Right ventricle myocardium inferior (tissue), 1 donor: ENCODE data around the gene DBI. TPM values are rescaled to one million over a fixed set of nuclear protein-coding genes. Genes with fewer than 3 reads are reported as not detected.

Source experiments
- ATAC-seq: fragments of 200-7000 bp; cut with Tn5 transposase; one replicate; pipeline ENCODE4 v1.9.1; 2020; ENCODE audit warnings: mild to moderate bottlenecking, moderate library complexity
- DNase-seq: peaks from one replicate; pipeline ENCODE4 v3.0.0; 2021; ENCODE audit errors: missing footprints
- intact Hi-C: fragments of 100-400 bp; cut with DNase I; formaldehyde crosslinking; loops from one replicate; pipeline ENCODE4 v1.11.0; 2022
- long read RNA-seq: library from polyadenylated mRNA; unstranded; transcript quantifications from one replicate; pipeline ENCODE4 v2.0.0, GENCODE V29; 2021
- total RNA-seq: library from RNA; stranded (reverse); fragmentation: NEBNext Ultra II Directional; extraction: Animal tissue kit (Norgen Biotek cat#: 25700); gene quantifications from one replicate; pipeline ENCODE4 v1.2.1, GENCODE V29; 2021
- donor health status: DM: no; HTN: yes; CAD: no; lungs with severe emphysema.

The DBI gene
- total RNA-seq: 299 TPM
- long read RNA-seq, transcript DBI-202 (4 exons, 637 nt): major isoform, 115 of 116 reads
- long read RNA-seq, partial matches to known transcripts: 0 of 116 reads
- long read RNA-seq, other reads (novel, unspliced or antisense): 0 of 116 reads

DNA sequence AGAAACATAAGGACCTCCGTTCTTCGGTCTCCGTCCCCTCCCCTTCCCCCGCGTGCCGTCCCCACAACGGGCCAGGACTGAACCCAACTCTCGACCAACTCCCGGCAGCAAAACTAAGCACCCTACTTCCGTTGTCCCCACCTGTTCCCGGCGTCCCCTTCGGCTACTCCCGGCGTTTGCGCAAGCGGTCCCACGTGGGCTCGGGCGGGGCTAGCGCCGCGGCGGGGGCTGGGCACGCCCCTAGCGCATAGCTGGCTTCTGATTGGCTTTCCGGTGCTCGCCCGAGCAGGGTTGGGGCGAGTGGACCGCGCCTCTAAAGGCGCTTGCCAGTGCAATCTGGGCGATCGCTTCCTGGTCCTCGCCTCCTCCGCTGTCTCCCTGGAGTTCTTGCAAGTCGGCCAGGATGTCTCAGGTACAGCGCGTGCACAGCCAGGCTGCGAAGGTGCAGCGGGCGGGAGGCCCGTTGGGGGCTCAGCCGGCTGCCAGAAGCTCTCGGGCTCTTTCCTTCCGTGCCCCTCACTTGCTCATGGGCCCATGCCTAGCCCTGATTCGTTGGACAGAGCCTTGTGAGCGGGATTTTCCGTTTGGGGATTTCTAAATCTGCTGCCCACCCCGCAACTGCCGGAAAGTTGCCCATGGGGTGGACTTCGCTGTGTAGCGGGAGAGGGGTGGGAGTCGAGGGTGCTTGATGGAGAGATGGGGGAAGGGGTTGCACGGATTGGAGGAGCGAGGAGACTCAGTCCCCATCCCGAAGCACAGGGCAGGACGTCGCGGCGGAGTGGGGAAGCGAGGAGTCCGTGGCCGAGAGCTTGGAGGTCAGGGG lies at the start of gene DBI, which contains the start of gene C2orf76:
Gene DBI (plus strand): TSS at position 329 of the 823 bp plus-strand sequence. CDS start 75 bp downstream, at position 404.
Gene C2orf76 (minus strand): TSS at position 186 of the 823 bp plus-strand sequence. CDS start 26,875 bp downstream, outside the sequence.
- ATAC-seq: peak; percentile 98
- intact Hi-C loops: loop anchor here (1.0 to 10.0 kb wide), 3 partner anchors 20 to 52 kb away; no protein-coding TSS in a partner anchor
- peak; percentile 97 for DNase-seq

DNA sequence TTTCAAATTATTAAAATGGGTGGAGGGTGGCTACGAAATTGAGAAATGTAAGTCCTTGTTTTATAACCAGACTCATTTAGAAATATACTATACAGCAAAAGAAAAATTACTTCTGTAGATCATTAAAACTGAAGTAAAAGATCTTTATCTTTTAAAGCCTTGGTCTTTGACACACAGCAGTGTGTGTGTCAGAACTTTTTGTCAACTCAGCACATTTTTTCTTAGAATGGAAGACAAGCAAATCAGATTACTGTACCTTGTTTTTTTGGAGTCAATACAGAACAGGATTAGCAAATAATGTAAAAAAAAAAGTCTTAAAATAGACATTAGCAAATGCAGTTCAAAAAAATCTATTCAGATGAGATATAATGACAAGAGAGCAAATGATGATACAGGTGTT lies 49.2 kb upstream of the DBI start:
- ATAC-seq: no peak
- DNase-seq: no peak
- intact Hi-C loops: loop anchor here (10.0 kb wide), 1 partner anchor 47 kb away; the partner anchor contains the start of genes C2orf76 and DBI

GRCh38 chr2:119319593-119319992 lies 47.2 kb upstream of the DBI start:
- intact Hi-C loops: loop anchor here (10.0 kb wide), 1 partner anchor 45 kb away; the partner anchor contains the start of genes C2orf76 and DBI
- ATAC-seq: peak; percentile 62

GRCh38 chr2:119323459-119323858 lies 43.3 kb upstream of the DBI start:
- DNase-seq: no peak
- no peak for ATAC-seq
- intact Hi-C loops: no loop called here

More at GRCh38 chr2:119319593-119319992, 47.2 kb upstream of the DBI start:
- DNase-seq: no peak

- intact Hi-C loops: no loop called here
- ATAC-seq: no peak
- DNase-seq: no peak
Observed at GRCh38 chr2:119324685-119325270, 42.0 kb upstream of the DBI start.

DNA sequence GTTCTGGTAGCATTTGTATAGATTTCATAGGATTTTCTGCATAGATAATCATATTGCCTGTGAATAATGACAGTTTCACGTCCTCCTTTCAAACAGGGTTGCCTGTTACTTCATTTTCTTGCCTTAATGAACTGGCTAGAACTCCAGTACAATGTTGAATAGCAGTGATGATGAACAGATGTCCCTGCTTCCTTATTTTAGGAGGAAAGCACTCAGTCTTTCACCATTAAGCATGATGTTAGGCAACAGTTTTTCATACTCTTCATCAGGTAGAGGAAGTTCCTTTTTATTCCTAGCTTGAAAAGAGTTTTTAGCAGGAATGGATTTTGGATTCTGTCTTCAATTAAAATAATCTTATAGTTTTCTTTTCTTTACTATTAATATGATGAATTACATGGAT lies 39.8 kb upstream of the DBI start:
- DNase-seq (no peak), ATAC-seq (no peak)
- intact Hi-C loops: no loop called here

DNA sequence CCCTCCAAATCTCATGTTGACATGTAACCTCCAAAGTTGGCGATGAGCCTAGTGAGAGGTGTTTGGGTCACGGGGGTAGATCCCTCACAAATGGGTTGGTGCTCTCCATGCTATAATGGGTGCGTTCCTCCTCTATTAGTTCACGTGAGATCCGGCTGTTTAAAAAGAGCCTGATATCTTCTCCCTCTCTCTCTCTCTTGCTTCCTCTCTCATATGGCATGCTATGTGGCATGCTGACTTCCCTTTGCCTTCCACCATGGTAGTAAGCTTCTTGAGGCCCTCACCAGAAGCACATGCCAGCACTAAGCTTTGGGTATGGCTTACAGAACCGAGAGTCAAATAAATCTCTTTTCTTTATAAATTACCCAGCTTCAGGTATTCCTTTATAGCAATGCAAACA lies 39.3 kb upstream of the DBI start:
- ATAC-seq: no peak
- no peak for DNase-seq
- intact Hi-C loops: no loop called here

DNA sequence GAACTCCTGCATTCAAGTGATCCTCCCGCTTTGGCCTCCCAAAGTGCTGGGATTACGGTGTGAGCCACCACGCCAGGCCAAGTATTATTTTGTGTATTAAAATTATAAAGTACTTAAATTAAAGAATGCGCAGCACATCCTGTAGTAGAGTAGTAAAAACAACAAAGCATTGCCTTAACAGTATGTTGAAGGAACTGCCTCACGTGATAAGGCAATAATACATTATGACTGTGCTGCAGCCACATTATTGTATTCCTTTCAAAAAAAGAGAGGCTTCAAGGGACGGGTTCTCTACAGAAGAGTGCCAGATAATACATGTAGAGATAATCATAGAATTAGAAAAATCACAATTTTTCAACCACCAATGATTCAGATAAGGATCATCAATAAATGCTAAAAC lies 33.8 kb upstream of the DBI start:
- no peak for ATAC-seq
- DNase-seq: no peak
- intact Hi-C loops: no loop called here

DNA sequence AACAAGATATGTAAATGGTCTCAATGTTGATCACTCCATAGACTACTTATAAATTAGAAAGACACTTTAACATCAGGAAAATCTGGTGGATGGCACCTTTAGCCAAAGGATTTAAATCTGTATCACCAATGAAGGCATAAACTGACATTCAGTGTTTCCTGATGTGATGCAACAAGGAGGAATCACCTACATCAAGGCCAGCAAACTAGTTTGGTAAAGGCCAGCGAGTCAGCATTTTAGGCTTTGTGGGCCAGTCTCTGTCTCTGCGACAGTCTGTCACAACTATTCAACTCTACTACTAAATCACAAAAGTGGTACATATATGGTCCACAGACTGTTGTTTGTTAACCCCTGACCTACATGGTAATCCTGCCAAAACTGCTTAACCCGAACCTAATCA lies 33.4 kb upstream of the DBI start:
- DNase-seq (no peak), ATAC-seq (no peak)
- intact Hi-C loops: no loop called here

DNA sequence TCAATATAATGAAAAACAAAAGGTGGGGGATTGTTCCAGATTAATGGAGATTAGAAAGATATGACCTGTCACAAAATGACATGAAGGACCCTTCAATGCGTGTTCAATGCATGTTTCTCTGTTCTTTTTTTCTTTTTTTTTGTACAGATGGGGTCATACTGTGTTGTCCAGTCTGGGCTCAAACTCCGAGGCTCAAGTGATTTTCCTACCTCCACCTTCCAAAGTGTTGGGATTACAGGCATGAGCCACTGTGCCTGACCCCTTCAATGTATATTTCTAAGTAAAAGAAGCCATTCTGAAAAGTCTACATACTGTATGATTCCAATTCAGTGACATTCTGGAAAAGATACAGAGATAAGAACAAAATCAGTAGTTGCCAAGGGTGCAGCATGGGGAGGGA lies 32.9 kb upstream of the DBI start:
- intact Hi-C loops: no loop called here
- no peak for ATAC-seq
- DNase-seq: no peak

- DNase-seq (no peak), ATAC-seq (no peak)
- intact Hi-C loops: no loop called here
Observed at GRCh38 chr2:119337749-119338148, 29.0 kb upstream of the DBI start.

GRCh38 chr2:119338272-119338671 lies 28.5 kb upstream of the DBI start:
- ATAC-seq (no peak), DNase-seq (no peak)
- intact Hi-C loops: no loop called here

- no peak for ATAC-seq
- no peak for DNase-seq
- intact Hi-C loops: no loop called here
Observed at GRCh38 chr2:119338826-119339561, 27.8 kb upstream of the DBI start.

DNA sequence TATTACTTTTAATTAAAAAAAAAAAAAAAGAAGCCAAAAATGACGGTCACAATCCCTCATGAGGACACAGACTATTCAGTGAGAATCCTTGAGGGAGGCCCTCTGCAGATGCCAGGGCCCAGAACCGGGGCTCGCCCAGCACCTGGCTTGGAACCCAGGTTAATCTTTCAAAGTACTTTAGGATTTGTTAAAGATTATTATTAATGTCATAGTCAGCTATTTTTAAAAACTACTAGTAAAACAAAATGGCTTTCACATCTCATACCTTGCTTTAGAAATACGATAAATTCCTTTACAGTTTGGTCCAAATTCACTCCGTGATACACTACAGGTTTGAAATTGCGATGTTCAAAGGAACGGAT lies 27.2 kb upstream of the DBI start:
- ATAC-seq: no peak
- DNase-seq: no peak
- intact Hi-C loops: no loop called here

GRCh38 chr2:119341684-119342083 lies 25.1 kb upstream of the DBI start:
- DNase-seq (no peak), ATAC-seq (no peak)
- intact Hi-C loops: no loop called here

DNA sequence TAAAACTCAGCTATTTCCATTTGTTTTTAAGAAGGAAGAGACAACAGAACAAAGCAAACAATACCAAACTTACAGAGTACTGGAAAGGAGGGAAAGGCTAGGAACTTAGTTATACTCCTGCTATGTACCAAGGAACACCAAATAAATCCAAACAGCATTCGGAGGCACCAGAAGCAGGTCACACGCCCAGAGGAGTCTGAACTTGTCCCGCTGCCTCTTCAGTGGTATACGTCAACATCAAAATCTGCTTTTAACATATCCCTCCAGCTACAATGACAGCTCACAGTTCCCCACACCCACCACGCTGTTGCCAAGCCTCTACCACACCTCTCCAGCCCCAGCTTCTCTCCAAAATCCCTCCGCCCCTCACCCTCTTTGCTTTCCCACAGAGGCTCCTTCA lies 17.5 kb upstream of the DBI start:
- DNase-seq (no peak), ATAC-seq (no peak)
- intact Hi-C loops: no loop called here

DNA sequence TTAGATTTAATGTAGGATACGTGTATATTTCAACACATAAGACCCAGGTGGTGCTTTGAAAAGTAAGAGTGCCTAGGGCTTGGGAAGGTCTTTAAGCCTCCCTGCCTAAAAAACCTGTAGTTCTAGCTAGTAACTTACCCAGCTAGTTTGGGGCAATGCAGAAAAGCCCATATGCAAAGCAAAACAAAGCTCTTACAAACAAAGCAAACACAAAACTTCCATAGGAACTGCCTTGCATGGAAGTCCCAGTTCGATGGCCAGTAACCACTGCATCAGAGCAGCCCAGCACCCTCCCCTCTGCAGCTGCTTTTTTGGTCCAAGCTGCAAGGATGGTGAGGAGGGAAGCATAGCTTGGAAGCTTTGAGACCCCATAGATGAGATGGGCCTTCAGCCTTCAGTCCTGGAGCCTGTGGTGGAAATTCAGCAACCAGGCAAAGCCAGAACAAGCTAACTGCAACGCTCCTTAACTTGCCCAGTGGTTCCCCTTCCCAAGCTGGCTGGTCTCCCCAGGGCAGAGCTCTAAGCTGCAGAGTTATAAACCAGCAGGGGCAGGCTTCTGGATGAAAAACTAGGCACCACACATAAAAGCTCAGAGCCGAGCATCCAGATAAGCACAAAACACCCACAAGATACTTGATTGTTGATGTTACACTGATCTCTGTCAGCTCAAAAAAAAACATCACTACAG lies 16.3 kb upstream of the DBI start:
- DNase-seq: no peak
- intact Hi-C loops: no loop called here
- no peak for ATAC-seq

DNA sequence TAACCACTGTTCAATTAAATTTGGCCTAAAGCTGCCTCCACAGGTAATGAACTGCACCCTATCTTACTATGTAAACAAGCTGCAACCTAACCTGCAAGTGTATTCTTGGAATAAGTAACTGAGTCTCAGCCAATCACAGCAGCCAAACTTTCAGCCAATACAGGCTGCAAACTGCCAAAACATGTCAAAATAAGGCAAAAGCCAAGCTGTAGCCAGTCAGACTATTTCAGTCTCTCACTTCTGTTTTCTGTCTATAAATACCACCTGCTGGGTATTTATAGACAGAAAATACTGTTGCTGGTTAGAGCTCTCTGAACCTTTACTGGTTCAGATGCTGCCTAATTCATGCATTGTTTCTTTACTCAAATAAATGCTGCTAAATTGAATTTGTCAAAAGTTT lies 14.4 kb upstream of the DBI start:
- ATAC-seq (peak; percentile 79), DNase-seq (no peak)
- intact Hi-C loops: no loop called here

DNA sequence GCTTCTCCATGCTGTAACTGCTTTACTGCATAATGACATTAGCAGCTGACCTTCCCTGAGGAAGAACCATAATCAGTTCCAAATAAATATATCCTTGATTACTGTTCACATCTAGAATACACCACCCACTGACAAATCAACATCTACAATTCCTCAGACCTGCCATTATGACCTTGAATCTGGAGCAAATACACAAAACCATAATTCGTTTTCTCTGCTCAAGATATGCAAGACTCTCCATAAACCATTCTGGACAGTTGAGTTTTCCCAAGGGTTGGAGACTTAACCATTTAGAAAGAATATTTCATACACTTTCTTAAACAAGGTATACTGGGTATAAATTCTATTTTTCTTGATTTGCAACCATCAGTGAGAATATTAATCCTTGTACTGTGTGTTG lies 11.9 kb upstream of the DBI start:
- intact Hi-C loops: no loop called here
- DNase-seq (no peak), ATAC-seq (no peak)
